Loucy (cell line): ENCODE results near the gene MCM3AP.

Experiments
- CTCF ChIP-seq: fragments of 200-600 bp; sonication (generic); conservative IDR thresholded peaks from 2 replicates; pipeline ENCODE4 v1.5.1; 2014; ENCODE audit warnings: mild to moderate bottlenecking, antibody characterized with exemption, low read length
- EZH2phosphoT487 ChIP-seq: fragments of 200-600 bp; IDR thresholded peaks from 2 replicates; pipeline ENCODE4 v1.6.1; 2018; ENCODE audit warnings: antibody characterized with exemption, mild to moderate bottlenecking, moderate library complexity, borderline replicate concordance

- TF ChIP-seq CTCF (no peak), EZH2phosphoT487 (no peak)
Observed at GRCh38 chr21:46323227-46323709, 37.9 kb upstream of the MCM3AP start.
